RWPE1 (cell line): ENCODE data around the gene PNMA8A.
A peak's percentile ranks its signal among the peaks of the same experiment; 100 is the strongest.
"Not testable (repeated sequence)": the region's sequence is repeated elsewhere in the genome, so short reads cannot be mapped to it uniquely, and the experiment has no call there.

Experiments used
- CTCF ChIA-PET: fragments of 350-600 bp; sonication (Branson Sonifier 250); formaldehyde crosslinking; extraction: SDS; loops from one replicate; lab custom pipeline; 2021; lab: Yijun Ruan, JAX
- POLR2A ChIA-PET: fragments of 400-600 bp; formaldehyde crosslinking; extraction: SDS; loops from one replicate; lab custom pipeline; 2020; ENCODE audit warnings: antibody characterized with exemption; ENCODE audit not compliant: low non-redundant PET; lab: Yijun Ruan, JAX
- DNase-seq: peaks from one replicate; pipeline ENCODE4 v3.0.0; 2012; ENCODE audit warnings: low spot score
- H3K27ac ChIP-seq: fragments of 450-650 bp; 2 replicates; pipeline ENCODE4 v1.5.1; 2017
- CTCF ChIP-seq: fragments of 450-650 bp; conservative IDR thresholded peaks from 2 replicates; pipeline ENCODE4 v1.5.1; 2017; ENCODE audit warnings: low read depth, mild to moderate bottlenecking

The PNMA8A gene

DNA sequence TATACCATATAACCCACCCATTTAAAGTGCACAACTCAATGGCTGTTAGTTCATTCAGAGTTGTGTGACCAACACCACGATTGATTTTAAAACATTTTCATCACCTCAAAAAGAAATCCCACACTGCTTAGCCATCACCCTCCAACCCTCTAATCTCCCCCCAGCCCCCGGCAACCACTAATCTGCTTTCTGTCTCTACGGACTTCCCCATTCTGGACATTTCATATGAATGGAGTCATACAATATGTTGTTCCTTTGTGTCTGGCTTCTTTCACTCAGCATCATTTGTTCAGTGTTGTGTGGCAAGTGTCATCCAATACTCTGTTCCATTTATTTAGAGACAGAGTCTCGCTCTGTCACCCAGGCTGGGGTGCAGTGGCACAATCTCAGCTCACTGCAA lies 28.3 kb upstream of the PNMA8A start:
- POLR2A ChIA-PET, result no interaction called here
- no peak for DNase-seq
- CTCF ChIA-PET, result no interaction called here
- no peak for TF ChIP-seq CTCF
- no peak overlapping the region for H3K27ac ChIP-seq

- TF ChIP-seq CTCF, result no peak
- DNase-seq, result no peak
- H3K27ac ChIP-seq, result no peak overlapping the region
- ChIA-PET POLR2A (no interaction called here), CTCF (no interaction called here)
Observed at GRCh38 chr19:46497773-46498172, 26.4 kb upstream of the PNMA8A start.

DNA sequence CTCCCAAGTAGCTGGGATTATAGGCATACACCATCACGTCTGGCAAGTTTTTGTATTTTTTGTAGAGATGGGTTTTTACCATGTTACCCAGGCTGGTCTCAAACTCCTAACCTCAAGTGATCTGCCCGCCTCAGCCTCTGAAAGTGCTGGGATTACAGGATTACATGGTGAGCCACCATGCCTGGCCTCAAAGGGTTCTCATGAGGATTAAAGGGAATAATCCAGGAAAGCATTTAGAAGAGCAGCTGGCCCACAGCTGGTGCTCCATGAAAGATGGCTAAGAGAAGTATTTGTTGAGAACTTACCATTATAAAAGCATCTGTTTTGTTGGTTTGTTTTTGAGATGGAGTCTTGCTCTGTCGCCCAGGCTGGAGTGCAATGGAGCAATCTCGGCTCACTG lies 25.5 kb upstream of the PNMA8A start:
- ChIA-PET POLR2A (interaction anchor here (0.6 kb wide), 1 partner anchor 1847 kb away, joined by 3 read pairs; no protein-coding TSS in a partner anchor), CTCF (interaction anchor here (0.7 kb wide), 1 partner anchor 247 kb away, joined by 3 read pairs; no protein-coding TSS in a partner anchor)
- not testable (repeated sequence) for DNase-seq, H3K27ac ChIP-seq

GRCh38 chr19:46496304-46496703 lies 24.9 kb upstream of the PNMA8A start:
- no peak for TF ChIP-seq CTCF
- POLR2A ChIA-PET, result interaction anchor here (0.6 kb wide), 1 partner anchor 1847 kb away, joined by 3 read pairs; no protein-coding TSS in a partner anchor
- no peak overlapping the region for H3K27ac ChIP-seq
- CTCF ChIA-PET, result interaction anchor here (1.3 kb wide), 1 partner anchor 101 kb away, joined by 4 read pairs; no protein-coding TSS in a partner anchor
- DNase-seq, result no peak

GRCh38 chr19:46495786-46496099 lies 24.4 kb upstream of the PNMA8A start, which contains the start of gene PNMA8B:
PNMA8B (minus strand) TSS chr19:46495867; CDS start chr19:46495465, 402 bp downstream.
- H3K27ac ChIP-seq, result no peak within 1 kb of the TSS
- peak; percentile 51 for DNase-seq
- ChIA-PET POLR2A (no interaction called here), CTCF (interaction anchor here (1.3 kb wide), 1 partner anchor 100 kb away, joined by 4 read pairs; no protein-coding TSS in a partner anchor)
- TF ChIP-seq CTCF, result no peak

DNA sequence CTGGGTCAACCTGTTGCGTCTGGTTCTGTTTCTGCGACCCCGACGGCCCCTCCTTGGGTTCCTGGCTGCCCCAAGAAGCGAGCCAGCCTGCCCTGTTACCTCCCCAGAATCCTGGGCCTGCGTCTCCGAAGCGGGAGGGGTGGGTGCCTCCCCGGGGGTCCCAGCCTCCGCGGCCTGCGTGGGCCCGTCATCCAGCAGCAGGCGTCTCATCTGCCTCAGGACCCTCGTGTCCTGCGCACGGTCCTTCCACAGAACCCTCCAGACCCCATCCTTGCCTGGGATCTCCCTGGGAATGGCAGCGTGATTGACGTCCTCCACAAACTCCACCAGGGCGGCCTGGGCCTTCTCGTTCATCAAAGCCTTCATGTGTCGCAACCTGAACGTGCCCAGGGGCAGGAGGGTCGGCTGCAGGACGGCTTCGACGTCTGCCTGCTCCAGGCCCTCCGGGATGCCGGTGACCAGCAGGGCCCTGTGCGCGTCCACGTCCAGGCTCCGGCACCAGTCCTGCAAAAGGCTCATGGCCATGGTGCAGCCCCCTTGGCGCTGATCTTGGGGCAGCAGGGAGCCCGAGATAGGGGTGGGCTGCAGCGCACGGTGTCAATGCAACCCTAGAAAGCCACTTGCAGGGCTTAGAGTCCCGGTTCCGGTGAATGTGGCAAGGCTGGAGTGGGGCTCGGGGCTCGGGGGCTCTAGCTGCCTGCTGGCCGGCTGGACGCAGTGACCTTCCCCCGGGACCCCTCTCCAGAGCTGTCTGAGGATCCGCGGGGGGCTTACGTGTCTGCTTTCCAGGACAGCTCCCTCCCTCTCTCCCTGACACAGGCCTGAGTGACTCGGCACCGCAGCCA lies 23.8 kb upstream of the PNMA8A start:
- no peak for TF ChIP-seq CTCF
- H3K27ac ChIP-seq, result no peak overlapping the region
- CTCF ChIA-PET, result interaction anchor here (1.3 kb wide), 1 partner anchor 100 kb away, joined by 4 read pairs; no protein-coding TSS in a partner anchor
- POLR2A ChIA-PET, result no interaction called here
- DNase-seq, result no peak
